Ammon's horn (tissue), 1 donor: ENCODE measurements around the gene GGPS1.
"Not testable (repeated sequence)": the region's sequence is repeated elsewhere in the genome, so short reads cannot be mapped to it uniquely, and the experiment has no call there.

Experiments
- DNase-seq: peaks from one replicate; pipeline ENCODE4 v3.0.0-alpha.2; 2016; ENCODE audit warnings: low spot score

The GGPS1 gene

DNA sequence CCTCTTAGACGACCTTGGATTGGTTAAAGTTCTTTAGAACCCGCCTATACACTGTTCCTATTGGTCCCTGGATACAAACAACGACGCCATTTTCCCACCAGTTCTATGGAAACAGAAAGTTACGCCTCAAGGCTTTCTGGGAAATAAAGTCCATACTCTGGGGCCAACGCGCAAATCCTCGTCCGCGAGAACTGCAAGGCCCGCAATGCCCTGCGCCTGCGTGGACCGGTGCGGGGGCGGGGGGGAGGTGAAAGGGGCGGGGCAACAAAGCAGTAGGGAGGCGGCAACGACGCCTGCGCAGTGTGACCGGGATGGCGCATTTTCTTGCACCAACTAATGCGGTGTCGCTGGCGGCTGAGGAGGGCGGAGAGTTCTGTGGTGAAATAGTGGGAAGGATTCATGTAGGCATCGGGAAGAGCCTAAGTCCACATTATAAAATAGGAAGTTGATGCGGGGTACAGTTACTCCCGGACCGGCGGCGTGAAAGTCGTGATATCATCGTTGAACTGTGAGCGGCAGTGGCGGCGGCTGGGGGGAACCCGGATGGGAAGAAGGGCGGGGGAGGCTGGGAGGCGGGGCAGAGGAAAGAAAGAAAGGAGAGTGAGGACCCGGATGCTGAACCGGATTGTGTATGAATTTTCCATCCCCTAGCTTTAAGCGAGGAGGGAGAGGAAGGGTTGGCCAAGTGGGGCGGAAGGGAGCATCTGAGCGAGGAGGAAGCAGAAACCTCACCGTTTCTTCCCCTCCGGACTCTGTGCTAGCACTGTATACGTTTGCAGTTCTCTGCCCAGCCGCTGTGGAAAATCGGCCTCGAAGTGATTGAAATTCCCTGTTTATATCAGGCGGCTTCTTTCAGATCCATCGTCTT, at the start of gene GGPS1:
TSS of gene GGPS1 (plus strand) at position 300 of the 868 bp plus-strand sequence. CDS start 6,695 bp downstream, outside the sequence.
- peak; percentile 99 for DNase-seq

DNA sequence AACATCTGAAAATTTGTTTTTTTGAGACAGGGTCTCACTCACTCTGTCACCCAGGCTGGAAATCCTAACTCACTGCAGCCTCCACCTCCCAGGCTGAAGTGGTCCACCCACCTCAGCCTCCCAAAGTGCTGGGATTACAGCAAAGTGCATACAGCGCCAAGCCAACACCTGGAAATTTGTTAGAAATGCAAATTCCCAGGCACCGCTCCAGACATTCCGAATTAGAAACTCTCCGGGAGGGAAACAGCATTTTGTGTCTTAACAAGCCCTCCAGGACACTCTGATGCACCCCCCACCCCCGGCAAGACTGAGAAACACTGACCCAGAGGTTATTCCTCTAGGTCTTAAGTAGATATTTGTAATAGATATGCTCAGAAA, 49.5 kb upstream of the GGPS1 start:
- DNase-seq: no peak

DNA sequence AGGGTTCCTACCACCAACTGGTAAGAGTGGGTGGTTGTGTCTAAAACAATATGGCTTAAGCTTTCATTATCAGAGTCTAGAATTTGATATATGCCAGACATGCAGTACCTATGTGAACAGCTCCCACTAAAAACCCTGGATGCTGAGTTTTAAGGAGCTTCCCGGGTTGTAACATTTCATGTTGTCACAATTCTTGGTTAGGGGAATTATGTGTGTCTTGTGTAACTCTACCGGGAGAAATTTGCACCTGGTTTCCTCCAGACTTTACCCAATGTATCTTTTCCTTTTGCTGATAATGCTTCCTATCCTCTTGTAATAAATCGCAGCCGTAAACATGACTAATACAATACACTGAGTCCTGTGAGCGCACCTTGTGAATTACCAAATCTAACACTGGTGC, 48.7 kb upstream of the GGPS1 start:
- no peak for DNase-seq

DNA sequence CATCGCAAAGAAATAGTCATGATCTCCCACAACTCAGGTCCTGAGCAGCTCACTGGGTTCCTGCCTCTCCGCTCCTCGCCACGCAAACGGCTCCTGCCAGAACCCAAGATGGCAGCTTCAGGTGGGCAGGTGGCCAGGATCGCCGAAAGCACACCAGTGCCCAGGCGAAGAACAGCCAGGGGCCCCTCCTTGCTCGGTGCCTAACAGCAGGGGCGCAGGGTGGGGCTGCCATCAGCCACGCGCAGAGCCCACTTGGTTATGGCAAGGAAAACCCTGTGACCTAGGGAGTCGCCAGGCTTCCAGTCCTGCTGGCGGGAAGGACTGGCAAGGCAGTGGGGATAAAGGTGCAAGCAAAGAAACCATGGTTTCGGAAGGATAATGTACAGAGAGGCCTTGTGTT, 47.9 kb upstream of the GGPS1 start:
- DNase-seq: no peak

DNA sequence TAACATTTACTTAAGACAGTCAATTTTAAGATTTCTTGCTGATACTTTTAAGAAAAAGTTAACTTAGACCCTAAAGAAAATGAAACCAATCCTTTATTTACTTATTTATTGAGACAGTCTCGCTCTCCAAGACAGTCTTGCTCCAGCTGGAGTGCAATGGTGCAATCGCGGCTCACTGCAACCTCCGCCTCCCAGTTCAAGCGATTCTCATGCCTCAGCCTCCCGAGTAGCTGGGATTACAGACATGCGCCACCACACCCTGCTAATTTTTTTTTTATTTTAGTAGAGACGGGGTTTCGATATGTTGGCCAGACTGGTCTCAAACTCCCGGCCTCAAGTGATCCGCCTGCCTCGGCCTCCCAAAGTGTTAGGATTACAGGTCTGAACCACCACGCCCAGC, 44.7 kb upstream of the GGPS1 start:
- not testable (repeated sequence) for DNase-seq

DNA sequence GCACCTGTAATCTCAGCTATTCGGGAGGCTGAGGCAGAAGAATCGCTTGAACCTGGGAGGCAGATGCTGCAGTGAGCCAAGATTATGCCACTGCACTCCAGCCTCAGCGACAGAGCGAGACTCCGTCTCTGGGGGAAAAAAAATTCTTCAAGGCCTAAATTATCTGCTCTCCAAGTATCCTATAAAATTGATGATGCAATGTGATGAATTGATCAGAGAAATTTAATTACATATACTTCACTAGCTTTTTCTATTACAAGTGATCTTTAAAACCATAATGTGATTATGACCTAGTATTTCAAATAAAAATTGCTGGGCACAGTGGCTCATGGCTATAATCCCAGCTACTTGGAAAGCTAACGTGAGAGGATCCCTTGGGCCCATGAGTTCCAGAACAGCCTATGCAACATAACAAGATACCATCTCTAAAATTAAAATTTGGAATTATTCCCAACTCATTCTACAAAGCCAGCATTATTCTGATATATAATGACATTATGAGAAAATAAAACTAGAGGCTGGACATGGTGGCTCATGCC, 44.1 kb upstream of the GGPS1 start:
- DNase-seq: no peak

DNA sequence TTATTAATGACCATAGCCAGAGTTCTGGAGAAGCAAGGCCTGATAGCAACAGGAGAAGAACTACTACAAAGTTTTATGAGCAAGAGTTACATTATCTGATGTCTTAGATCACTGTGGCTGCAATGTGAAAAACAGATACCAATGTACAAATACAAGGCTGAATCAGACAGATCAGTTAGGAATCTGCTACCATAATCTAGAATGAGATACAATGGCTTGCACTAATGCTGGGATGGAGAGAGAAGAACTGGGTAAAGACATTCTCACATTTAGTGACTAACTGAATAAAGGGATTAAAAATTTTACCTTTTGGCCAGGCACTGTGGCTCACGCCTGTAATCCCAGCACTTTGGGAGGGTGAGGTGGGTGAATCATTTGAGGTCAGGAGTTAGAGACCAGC, 41.7 kb upstream of the GGPS1 start:
- no peak for DNase-seq

DNA sequence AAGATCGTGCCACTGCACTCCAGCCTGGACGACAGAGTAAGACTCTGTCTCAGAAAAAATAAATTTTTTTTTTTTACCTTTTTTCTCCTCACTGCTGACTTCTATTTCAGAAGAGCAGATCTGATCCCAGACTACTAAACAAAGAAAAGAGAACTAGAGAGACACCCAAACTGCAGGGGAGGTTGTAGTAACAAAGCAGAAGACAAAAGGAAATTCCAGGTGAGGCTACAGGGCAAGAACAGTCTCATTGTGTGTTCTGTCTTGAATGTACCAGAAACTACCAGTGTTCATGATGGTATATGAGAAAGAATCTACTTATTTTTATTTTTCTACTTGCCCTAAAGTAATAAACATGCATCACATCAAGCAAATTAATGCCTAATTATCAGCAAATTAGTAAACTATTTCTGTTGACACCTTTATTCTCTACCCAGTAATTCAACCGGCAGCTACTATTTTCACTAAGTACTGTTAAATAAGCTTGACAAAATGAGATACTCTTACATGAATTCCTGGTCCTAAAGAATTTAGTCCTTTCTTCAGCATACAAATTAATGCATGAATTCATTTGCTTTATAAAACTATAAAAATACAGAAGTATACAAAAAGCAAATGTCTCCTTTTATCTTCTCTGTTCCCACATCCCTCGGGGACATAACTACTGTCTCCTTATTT, 41.0 kb upstream of the GGPS1 start:
- no peak for DNase-seq

DNA sequence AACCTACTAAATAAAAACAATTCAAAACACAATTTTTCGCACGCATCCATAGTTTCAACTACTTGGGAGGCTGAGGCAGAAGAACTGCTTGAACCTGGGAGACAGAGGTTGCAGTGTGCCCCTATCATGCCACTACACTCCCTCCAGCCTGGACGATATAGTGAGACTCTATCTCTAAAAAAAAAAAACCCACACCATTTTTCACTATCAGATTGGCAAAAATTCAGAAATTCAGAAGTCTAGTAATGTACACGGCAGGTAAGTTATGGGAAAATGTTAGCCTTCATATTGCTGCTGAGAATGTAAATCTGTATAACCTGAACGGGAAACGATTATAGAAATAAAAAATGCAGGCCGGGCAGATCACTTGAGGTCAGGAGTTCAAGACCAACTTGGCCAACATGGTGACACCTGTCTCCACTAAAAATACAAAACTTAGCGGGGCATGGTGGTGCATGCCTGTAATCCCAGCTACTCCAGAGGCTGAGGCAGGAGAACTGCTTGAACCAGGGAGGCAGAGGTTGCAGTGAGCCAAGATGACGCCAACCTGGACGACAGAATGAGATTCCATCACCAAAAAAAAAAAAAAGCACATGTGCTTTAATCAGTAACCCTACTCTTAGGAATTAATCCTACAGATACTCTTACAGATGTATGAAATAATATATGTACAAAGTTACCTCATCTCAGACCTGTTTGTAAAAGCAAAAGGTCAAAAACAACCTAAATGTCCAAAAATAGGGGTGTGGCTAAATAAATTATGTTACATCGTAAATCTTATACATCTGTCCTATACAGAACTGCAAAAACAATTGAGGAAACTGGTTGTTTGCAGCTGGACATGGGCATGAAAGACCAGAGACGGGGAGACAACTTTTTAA, 38.3 kb upstream of the GGPS1 start:
- DNase-seq: no peak

DNA sequence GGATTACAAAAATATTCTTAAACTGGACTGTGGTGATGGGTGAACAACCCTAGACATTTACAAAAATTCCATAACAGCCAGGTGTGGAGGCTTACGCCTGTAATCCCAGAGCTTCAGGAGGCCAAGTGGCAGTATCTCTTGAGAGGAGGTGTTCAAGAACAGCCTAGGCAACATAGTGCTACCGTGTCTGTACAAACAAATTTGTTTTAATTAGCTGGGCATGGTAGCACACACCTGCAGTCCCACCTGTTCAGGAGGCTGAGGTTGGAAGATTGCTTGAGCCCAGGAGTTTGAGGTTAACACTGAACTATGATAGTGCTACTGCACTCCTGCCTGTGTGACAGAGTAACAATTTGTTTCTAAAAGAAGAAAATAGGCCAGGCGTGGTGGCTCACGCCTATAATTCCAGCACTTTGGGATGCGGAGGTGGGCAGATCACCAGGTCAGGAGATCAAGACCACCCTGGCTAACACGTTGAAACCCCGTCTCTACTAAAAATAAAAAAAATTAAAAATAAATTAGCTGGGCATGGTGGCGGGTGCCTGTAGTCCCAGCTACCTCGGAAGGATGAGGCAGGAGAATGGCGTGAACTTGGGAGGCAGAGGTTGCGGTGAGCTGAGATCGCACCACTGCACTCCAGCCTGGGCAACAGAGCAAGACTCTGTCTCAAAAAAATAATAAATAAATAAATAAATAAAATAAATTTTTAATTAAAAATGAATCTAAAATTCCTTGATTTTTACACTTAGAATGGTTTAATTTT, 37.4 kb upstream of the GGPS1 start:
- DNase-seq: no peak

DNA sequence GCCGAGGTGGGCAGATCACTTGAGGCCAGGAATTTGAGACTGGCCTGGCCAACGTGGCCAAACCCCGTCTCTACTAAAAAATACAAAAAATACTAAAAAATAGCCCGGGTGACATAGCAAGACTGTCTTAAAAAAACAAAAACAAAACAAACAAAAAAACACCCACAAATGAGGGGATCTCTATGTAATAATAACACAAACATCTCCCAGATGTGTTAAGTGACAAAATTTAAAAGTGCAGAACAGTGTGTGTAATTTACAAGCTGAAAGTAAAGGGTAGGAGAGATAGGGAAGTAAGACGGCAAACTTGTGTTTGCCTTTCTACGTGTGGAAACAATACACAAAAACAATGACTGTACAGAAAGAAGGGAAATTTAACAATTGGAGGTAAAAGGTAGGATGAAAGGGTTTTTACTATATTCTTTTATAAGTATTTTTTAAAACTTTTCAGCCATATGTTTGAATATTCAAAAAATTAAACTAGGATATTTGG, 36.7 kb upstream of the GGPS1 start:
- DNase-seq: no peak

DNA sequence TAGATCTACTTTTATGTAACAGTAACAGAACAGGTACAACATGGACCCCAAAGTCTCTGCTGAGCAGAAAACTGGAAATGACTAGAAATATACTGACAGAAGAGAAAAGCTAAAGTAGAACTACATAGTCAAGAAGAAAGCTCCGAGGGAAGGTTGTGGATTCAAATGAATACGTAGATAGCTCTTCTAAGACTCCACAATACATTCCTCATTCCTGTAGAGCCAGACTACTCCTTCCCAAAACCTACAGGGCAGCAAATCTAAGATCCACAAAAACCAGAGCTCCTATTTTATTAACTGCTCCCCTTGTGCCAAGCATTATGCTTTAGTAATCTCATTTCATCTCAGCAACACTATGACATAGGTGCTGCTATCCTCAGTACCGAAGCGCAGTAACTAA, 35.6 kb upstream of the GGPS1 start:
- DNase-seq: no peak

DNA sequence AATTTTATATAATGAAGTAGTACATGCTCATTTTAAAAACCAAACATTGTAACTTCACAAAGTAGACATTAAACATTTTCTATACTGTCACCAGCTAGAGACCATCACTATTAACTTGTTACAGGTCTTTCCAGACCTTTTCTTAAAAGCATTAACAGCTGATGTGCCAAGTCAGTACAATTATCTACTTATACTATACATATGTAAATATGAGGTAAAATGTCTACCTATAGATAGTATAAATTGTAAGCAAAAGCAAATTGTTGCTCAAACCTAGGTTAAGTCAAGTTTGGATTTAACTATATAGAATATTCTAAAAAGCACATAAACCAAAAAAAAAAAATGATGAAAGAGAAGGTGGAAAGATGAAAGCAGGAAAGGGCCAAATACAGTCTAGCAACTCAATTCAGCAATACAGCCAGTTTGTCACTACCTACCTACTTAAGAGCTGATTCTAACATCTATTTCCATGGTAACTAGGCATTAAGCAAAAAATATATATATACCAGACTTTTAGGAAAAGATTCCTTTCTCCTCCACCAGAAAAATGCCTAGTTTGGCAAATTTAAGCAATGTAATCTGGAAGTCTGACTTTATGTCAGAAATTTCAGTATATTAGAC, 34.9 kb upstream of the GGPS1 start:
- DNase-seq: no peak

DNA sequence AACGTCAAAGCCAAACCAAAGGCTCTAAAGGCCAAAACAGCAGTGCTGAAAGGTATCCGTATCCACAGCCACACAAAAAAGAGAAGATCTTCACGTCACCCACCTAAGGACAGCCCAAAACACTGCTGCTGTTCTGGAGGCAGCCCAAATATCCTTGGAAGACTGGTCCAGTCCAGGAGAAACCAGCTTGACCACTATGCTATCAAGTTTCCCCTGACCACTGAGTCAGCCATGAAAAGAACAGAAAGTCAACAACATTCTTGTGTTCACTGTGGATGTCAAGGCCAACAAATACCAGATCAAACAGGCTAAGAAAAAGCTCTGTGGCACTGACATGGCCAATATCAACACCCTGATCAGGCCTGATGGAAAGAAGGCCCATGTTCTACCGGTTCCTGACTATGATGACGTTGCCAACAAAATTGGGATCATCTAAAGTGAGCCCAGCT, 32.4 kb upstream of the GGPS1 start:
- DNase-seq: no peak

DNA sequence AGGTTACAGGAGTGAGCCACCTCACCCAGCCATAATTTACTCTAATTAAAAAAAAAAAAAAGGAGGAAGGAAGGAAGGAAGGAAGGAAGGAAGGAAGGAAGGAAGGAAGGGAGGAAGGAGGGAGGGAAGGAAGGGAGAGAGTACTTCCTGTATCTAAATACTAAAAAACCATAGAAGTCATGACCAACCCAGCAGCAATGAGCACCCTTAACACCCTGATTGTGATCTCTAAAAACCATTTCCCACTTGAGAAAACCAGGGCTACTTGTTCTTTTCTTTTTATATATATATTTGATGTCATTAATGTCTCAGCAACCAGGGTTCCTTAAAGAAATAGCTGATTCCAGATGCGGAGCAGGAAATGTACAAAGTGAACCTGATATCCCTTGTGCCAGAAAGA, 31.6 kb upstream of the GGPS1 start:
- DNase-seq: no peak

DNA sequence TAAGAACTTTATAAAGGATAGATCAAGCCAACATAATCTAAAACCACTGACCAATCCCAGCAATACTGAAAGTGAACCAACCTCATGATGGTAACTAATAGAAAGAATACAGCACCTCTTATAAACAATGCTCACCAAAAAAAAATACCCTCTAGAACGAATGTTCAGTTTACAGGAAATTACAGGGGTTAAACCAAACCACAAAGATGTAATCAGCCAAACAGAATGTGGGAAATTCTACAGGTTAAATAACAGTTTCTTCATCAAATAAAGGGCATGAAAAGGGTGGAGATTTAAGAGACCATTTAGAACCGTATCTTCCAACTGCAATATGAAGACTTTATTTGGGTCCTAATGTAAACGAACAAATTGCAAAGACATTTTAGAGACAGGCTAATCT, 30.8 kb upstream of the GGPS1 start:
- no peak for DNase-seq

DNA sequence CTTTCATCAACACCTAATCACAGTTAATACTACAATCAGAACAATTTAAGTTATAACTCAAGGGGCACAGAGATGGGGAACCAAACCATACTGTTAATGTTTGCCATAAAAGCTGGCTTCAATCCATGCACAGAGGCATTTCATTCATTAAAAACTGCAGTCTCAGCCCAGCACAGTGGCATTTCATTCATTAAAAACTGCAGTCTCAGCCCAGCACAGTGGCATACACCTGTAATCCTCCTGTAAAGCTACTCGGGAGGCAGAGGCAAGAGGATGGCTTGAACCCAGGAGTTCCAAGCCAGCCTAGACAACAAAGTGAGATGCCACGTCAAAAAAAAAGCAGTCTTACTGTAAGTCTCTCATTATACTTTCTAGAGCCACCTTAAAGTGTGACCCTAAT, 29.6 kb upstream of the GGPS1 start:
- DNase-seq: no peak

DNA sequence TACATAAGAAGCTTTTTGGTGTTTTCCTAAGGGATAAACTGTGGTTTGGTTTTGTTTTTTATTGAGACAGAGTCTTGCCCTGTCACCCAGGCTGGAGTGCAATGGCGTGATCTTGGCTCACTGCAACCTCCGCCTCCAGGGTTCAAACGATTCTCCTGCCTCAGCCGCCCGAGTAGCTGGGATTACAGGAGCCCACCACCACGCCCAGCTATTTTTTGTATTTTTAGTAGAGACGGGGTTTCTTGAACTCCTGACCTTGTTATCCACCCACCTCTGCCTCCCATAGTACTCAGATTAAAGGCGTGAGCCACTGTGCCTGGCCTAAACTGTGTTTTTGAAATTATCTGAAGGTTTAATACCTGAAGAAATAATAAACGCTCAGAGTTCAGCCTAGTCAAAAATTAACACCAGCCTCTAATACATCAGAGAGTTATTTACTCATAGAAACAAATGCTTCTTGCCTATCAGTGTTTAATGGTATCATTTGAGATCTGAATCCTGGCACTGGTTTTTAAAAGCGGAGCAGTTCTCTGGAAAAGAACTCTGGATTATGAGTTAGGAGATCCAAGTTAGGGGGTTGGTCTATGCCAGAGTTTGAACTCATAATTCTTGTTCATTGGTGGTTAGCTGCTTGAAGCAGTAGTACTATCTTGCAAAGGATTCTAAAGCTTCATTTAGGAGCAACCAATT, 29.1 kb upstream of the GGPS1 start:
- no peak for DNase-seq

DNA sequence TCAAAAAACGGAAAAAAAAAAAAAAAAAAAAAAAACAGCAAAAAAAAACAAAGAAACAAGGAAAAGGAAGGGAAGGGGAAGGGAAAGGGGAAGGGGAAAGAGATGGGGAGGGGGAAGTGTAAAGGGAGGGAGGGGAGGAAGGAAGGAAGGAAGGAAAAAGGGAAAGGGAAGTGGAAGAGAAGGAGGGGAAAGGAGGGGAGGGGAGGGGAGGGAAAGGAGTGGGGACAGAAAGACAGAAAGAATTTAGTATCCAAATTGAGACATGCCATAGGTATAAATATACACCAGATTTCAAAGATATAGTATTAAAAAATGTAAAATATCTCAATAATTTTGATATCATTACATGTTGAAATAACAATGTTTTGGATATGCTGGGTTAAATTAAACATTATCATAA, 26.2 kb upstream of the GGPS1 start:
- DNase-seq: no peak
